BLaER1 (cell line): ENCODE measurements around the gene POLR3GL.

Experiments
- H3K27ac ChIP-seq: shearing (Covaris generic); formaldehyde crosslinking; 2 replicates; pipeline ENCODE4 v1.8.1; 2022
- H3K27me3 ChIP-seq: shearing (Covaris generic); formaldehyde crosslinking; 2 replicates; pipeline ENCODE4 v1.8.1; 2022
- H3K36me3 ChIP-seq: shearing (Covaris generic); formaldehyde crosslinking; 2 replicates; pipeline ENCODE4 v1.8.1; 2022
- H3K4me1 ChIP-seq: shearing (Covaris generic); formaldehyde crosslinking; 2 replicates; pipeline ENCODE4 v1.8.1; 2022
- H3K4me2 ChIP-seq: shearing (Covaris generic); formaldehyde crosslinking; 2 replicates; pipeline ENCODE4 v1.8.1; 2022
- H3K4me3 ChIP-seq: shearing (Covaris generic); formaldehyde crosslinking; 2 replicates; pipeline ENCODE4 v1.8.1; 2022
- H3K9ac ChIP-seq: shearing (Covaris generic); formaldehyde crosslinking; 2 replicates; pipeline ENCODE4 v1.8.1; 2022
- H3K9me3 ChIP-seq: shearing (Covaris generic); formaldehyde crosslinking; 2 replicates; pipeline ENCODE4 v1.8.1; 2022
- H4K20me1 ChIP-seq: shearing (Covaris generic); formaldehyde crosslinking; 2 replicates; pipeline ENCODE4 v1.8.1; 2022
- Cebpa-rat ChIP-seq: shearing (Covaris generic); IDR thresholded peaks from 2 replicates; pipeline ENCODE4 v1.8.1; 2022

Gene POLR3GL

GRCh38 chr1:145946477-145946986 is 18.0 kb upstream of the POLR3GL start:
- H3K27me3 ChIP-seq = no peaks in the 10 kb centered on the region
- no peak overlapping the region for H3K4me2 ChIP-seq
- H3K9me3 ChIP-seq = no peaks in the 10 kb centered on the region
- no peak overlapping the region for H3K9ac ChIP-seq
- TF ChIP-seq Cebpa-rat = no peak
- H3K36me3 ChIP-seq = peaks cover 94% of the 10 kb centered on the region
- peaks cover 11% of the 10 kb centered on the region for H3K4me1 ChIP-seq
- H3K27ac ChIP-seq = no peak overlapping the region
- H3K4me3 ChIP-seq = no peak overlapping the region
- peaks cover 41% of the 10 kb centered on the region for H4K20me1 ChIP-seq

DNA sequence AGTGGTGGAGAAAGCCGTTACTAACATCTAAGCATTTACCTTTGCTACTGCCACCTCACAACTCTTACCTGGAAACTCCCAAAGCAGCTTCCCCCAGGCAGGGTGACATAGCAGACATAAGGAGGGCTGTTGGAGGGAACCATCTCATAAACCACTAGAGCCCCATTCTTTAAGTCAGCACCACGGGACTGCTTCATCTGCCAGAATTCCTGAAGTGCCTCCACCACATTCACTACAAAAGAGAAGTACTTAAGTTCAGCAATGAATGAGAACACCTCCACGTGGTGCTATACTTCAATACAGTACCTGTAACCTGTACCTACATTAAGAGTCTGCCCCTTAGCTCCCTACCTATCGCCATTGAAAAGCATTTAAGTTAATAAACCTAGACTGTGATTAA is 16.9 kb upstream of the POLR3GL start:
- peaks cover 13% of the 10 kb centered on the region for H3K4me1 ChIP-seq
- peaks cover 89% of the 10 kb centered on the region for H3K36me3 ChIP-seq
- H4K20me1 ChIP-seq = peaks cover 41% of the 10 kb centered on the region
- H3K27me3 ChIP-seq = no peaks in the 10 kb centered on the region
- no peak overlapping the region for H3K4me2 ChIP-seq
- no peak overlapping the region for H3K9ac ChIP-seq
- no peaks in the 10 kb centered on the region for H3K9me3 ChIP-seq
- H3K27ac ChIP-seq = no peak overlapping the region
- no peak overlapping the region for H3K4me3 ChIP-seq
- TF ChIP-seq Cebpa-rat = no peak

DNA sequence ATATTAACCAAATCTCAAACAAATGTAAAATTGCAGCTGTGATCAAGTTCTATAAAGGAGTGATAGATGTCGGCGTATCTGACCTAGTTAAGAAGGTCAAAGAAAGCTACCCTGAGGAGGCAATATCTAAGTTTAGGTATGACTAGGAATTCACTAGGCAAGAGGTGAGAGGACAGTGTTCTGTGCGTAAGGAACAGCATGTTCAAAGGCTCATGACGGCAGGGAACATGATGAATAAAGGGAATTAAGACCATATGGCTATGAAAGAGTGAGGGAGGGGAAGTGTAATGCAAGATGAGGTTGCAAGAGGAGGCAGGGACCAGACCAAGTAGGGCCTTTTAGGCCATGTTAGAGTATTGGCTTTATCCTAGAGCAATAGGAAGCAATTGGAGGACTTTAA is 15.3 kb upstream of the POLR3GL start:
- H4K20me1 ChIP-seq = peaks cover 47% of the 10 kb centered on the region
- TF ChIP-seq Cebpa-rat = no peak
- no peak overlapping the region for H3K4me3 ChIP-seq
- no peaks in the 10 kb centered on the region for H3K27me3 ChIP-seq
- H3K4me1 ChIP-seq = peaks cover 13% of the 10 kb centered on the region
- no peak overlapping the region for H3K27ac ChIP-seq
- peaks cover 89% of the 10 kb centered on the region for H3K36me3 ChIP-seq
- H3K9me3 ChIP-seq = no peaks in the 10 kb centered on the region
- no peak overlapping the region for H3K4me2 ChIP-seq
- no peak overlapping the region for H3K9ac ChIP-seq

DNA sequence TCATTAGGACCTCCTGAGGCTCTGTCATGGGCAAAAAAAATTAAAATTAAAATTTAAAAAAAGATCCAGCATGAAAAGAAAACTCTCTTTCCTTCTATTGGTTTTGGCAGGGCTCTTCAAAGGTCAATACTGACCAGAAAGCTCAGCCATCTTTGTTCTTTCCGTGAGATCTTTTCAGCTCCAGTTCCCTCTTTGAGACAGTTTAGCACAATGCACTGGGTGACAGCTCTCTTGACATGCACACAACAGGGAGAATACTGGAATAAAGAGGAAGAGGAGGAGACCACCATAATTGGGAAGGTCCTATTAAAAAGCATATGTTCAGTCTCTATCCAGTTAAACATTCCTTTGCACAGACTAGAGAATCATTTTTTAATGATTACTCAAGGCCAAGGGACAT is 13.0 kb upstream of the POLR3GL start:
- TF ChIP-seq Cebpa-rat = no peak
- no peak overlapping the region for H3K27ac ChIP-seq
- H4K20me1 ChIP-seq = peaks cover 53% of the 10 kb centered on the region
- 0 out of 2 replicates have a peak overlapping the region, but pooled peaks have one; percentile 10 for H3K4me2 ChIP-seq
- H3K4me1 ChIP-seq = peaks cover 36% of the 10 kb centered on the region
- H3K9me3 ChIP-seq = no peaks in the 10 kb centered on the region
- no peak overlapping the region for H3K9ac ChIP-seq
- H3K4me3 ChIP-seq = no peak overlapping the region
- H3K27me3 ChIP-seq = no peaks in the 10 kb centered on the region
- peaks cover 73% of the 10 kb centered on the region for H3K36me3 ChIP-seq

DNA sequence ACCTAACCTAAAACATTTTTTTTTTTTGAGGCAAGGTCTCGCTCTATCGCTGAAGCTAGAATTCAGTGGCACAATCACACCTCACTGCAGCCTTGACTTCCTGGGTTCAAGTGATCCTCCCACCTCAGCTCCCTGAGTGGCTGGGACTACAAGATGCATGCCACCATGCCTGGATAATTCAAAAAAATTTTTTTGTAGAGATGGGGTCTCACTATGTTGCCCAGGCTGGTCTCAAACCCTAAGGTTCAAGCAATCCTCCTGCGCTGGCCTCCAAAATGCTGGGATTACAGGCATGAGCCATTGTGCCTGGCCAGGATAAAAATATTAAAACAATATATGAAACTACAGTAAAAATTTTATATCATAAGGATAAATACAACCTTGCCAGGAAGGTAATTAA is 11.6 kb upstream of the POLR3GL start:
- H3K4me1 ChIP-seq = peaks cover 39% of the 10 kb centered on the region
- H3K4me3 ChIP-seq = no peak overlapping the region
- H3K27me3 ChIP-seq = no peaks in the 10 kb centered on the region
- H4K20me1 ChIP-seq = peaks cover 45% of the 10 kb centered on the region
- no peaks in the 10 kb centered on the region for H3K9me3 ChIP-seq
- no peak overlapping the region for H3K9ac ChIP-seq
- peaks cover 60% of the 10 kb centered on the region for H3K36me3 ChIP-seq
- H3K27ac ChIP-seq = no peak overlapping the region
- no peak overlapping the region for H3K4me2 ChIP-seq
- TF ChIP-seq Cebpa-rat = no peak

GRCh38 chr1:145953861-145954260 is 10.6 kb upstream of the POLR3GL start:
- Histone ChIP-seq H3K4me2 (no peak overlapping the region), H3K27ac (no peak overlapping the region), H3K36me3 (peaks cover 52% of the 10 kb centered on the region), H3K9ac (no peak overlapping the region), H3K4me1 (peaks cover 48% of the 10 kb centered on the region), H3K27me3 (no peaks in the 10 kb centered on the region), H4K20me1 (peaks cover 35% of the 10 kb centered on the region), H3K4me3 (no peak overlapping the region), H3K9me3 (no peaks in the 10 kb centered on the region)
- no peak for TF ChIP-seq Cebpa-rat

DNA sequence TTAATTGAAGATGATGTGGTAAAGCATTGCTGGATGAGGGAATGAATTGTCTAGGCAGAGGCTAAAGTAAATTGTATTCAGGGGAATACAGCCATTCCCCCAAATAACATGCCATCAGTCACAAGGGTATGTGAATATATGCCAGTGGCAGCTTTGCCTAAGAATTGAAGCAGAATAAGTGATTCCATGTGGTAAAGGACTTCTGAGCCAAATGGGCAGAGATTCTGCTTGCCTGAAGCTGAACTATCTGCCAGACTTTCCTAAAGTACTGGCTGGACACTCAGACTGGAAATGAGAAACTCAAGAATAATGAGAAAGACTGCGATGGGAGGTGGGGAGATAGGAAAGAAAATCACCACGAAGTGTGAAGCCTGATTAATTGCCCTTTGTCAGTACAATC is 9.1 kb upstream of the POLR3GL start:
- peak overlapping the region; percentile 94 for H3K4me2 ChIP-seq
- H3K4me3 ChIP-seq = no peak overlapping the region
- peaks cover 62% of the 10 kb centered on the region for H3K4me1 ChIP-seq
- H3K9me3 ChIP-seq = no peaks in the 10 kb centered on the region
- peaks cover 37% of the 10 kb centered on the region for H3K36me3 ChIP-seq
- no peaks in the 10 kb centered on the region for H3K27me3 ChIP-seq
- H3K27ac ChIP-seq = no peak overlapping the region
- peaks cover 21% of the 10 kb centered on the region for H4K20me1 ChIP-seq
- H3K9ac ChIP-seq = no peak overlapping the region; the same call in 1 of the 2 replicates
- TF ChIP-seq Cebpa-rat = no peak

DNA sequence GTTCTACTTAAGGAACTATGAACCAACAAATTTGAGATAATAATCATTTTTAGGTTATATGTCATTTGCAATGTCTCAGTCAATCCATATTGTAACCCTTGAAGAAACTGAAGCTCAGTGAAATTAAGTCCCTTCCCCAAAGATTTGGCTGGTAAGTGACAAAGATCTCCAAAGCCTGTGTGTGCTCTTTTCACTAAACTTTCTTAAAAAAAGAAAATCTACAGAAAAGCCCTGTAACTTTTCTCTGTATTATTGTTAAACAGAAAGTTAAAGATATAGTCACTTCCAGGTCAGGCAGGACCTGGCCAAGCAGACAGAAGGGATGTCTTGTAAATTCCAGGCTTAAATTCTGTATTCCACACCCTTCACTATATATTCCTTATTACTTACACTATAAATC is 8.1 kb upstream of the POLR3GL start:
- H3K4me3 ChIP-seq = peak overlapping the region; percentile 79

DNA sequence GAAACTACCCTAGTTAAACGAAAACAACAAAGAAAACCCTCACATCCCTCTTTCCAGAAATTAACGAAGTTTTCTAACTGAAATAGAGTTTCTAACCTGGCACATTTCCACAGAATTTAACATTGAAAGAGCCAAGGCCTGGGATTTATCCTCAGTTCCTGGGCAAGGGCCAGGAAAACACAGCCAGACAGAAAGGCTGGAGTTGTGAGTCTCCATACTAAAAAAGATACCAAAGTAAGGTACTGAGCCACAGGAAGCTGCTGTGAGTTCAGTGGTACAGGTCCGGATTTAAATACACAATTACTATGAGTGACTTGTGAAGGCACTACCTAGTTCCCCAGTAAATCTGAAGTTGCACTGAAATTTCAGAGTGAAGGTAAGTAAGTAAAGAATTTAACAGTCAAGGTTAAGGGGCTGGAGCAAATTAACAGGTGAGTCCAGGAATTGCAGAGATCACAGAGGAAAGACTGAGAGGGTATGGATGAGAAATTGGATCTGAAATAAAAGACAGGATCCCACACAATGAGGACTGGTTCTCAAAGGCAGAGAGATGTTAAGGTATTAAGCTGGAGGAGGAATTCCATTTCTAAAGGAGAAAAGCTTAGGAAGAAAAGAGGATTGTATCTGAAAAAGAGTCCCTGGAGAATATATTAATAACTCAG is 7.6 kb upstream of the POLR3GL start:
- H3K4me1 ChIP-seq = peaks cover 58% of the 10 kb centered on the region
- peak overlapping the region; percentile 94 for H3K4me2 ChIP-seq
- TF ChIP-seq Cebpa-rat = no peak
- H3K27me3 ChIP-seq = peaks cover 12% of the 10 kb centered on the region
- H3K36me3 ChIP-seq = peaks cover 24% of the 10 kb centered on the region
- H3K9ac ChIP-seq = peak overlapping the region; percentile 82
- peaks cover 12% of the 10 kb centered on the region; the same call in 1 of the 2 replicates for H4K20me1 ChIP-seq
- H3K4me3 ChIP-seq = peak overlapping the region; percentile 79
- peak overlapping the region; percentile 80 for H3K27ac ChIP-seq
- H3K9me3 ChIP-seq = no peaks in the 10 kb centered on the region

More for the DNA sequence above, 8.1 kb upstream of the POLR3GL start:
- peaks cover 57% of the 10 kb centered on the region for H3K4me1 ChIP-seq
- H3K9me3 ChIP-seq = no peaks in the 10 kb centered on the region
- H3K9ac ChIP-seq = peak overlapping the region; percentile 82
- H3K27me3 ChIP-seq = peaks cover 7% of the 10 kb centered on the region
- peak overlapping the region; percentile 80 for H3K27ac ChIP-seq
- H3K36me3 ChIP-seq = peaks cover 28% of the 10 kb centered on the region
- no peak for TF ChIP-seq Cebpa-rat
- H3K4me2 ChIP-seq = peak overlapping the region; percentile 94
- peaks cover 12% of the 10 kb centered on the region; the same call in 1 of the 2 replicates for H4K20me1 ChIP-seq

DNA sequence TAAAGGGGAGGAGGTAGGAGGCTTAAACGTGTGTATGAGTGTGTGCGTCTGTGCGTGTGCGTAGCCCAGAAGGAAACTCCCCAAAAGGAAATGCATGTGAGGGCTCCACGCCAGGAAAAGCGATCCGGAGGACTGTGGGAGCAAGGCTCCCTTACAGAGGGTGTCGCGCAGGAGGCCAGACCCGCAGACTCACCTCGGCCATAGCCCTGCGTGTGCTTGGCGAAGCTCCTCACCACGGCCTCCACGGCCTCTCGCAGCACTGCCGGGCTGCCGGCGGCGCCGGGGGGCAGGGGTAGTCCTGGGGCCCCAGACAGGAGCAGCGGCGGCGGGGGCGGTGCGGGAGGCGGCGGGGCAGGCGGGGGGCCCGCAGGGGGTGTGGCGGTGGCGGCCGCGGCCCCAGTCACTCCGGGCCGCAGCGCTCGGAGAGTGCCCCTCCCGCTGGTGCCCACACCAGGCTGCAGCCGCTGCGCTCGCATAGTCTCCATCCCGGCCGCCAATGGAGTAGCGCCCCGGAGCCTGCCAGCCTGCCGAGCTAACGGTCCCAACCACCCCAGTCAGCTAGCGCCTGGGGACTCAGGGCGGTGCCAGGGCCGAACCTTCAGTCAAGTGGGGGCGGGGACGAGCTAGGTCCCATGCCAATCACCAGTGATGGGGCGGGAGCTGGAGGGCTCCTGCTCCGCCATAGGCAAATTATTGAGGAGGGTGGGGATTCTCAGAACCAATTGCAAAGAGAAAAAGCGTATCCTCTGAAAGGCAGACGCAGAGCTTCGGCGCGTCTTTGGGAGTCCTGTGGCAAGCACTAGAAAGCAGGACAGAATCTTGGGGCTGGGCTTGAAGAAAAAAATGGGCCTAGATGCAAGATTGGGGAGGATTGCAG is 6.8 kb upstream of the POLR3GL start, which contains the start of gene LIX1L:
LIX1L (minus strand) TSS at position 575 of the 877 bp plus-strand sequence; CDS start at position 485, 90 bp downstream.
- no peak for TF ChIP-seq Cebpa-rat
- Histone ChIP-seq H3K4me1 (peaks cover 66% of the 10 kb centered on the region), H3K27ac (peak within 1 kb of the TSS; percentile 80), H3K9me3 (no peaks in the 10 kb centered on the region), H3K36me3 (peaks cover 20% of the 10 kb centered on the region), H3K27me3 (peaks cover 20% of the 10 kb centered on the region), H4K20me1 (peaks cover 12% of the 10 kb centered on the region; the same call in 1 of the 2 replicates), H3K9ac (peak within 1 kb of the TSS; percentile 82), H3K4me2 (peak within 1 kb of the TSS; percentile 99), H3K4me3 (peak within 1 kb of the TSS; percentile 79)
